HG03342 (cell line): ENCODE results near the gene OR56A1.
"Not testable (repeated sequence)": the region's sequence is repeated elsewhere in the genome, so short reads cannot be mapped to it uniquely, and the experiment has no call there.

Source experiments
- ATAC-seq: cut with Tn5 transposase; IDR thresholded peaks from one replicate; pipeline ENCODE4 v1.9.1; 2021; ENCODE audit warnings: mild to moderate bottlenecking, moderate library complexity; ENCODE audit not compliant: unreplicated experiment

Gene OR56A1

DNA sequence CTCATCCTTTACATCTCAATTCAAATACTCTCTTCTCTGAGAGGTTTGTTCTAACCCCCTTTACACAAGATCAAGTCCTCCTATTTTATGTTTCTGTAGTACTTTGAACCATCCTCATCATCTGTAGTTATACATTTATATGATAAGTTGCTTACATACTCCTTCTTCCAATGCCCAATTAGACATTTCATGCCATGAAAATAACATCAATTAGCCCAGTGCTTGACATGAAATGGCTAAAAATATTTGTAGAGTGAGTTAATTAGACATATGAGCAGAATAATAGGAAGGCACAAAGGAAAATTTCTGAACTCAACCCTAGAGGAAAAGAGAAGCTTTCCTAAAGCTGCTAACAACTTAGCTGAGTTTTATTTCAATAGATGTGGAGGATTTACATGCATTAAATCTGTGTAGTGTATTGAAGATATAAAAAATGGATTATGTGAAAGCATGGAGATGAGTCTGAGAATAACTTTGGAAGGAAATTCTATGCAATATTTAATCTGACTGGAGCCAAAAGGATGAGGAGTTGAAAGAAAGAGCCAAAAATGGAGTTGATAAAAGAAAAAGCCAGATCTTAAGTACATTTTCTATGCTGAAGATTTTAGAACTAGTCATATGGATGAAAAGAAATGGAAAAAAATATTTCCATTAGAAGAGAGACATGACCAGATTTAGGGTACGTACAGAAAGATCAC lies at the start of gene OR56A1:
OR56A1 (minus strand) TSS at position 51 of the 698 bp plus-strand sequence. CDS start 3,066 bp downstream, outside the sequence.
- no peak for ATAC-seq

DNA sequence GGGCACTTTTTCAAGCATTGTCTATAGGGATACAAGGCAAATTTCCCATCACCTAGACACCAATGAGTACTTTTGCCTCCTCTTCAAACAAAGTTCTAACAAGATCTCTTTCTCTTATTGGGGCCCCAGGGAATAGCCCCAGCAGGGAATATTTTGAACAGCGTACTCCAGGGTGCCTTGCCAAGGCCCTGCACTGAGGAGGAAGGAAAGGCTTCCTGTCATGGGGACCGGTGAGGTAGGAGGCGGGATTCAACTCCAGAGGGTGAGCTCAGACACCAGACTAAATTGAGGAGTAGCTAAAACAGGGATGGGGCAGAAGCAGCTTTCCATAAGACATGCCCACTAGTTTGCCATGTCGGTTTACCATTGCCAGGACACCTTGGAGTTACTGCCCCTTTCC lies 48.9 kb upstream of the OR56A1 start:
- no peak for ATAC-seq

DNA sequence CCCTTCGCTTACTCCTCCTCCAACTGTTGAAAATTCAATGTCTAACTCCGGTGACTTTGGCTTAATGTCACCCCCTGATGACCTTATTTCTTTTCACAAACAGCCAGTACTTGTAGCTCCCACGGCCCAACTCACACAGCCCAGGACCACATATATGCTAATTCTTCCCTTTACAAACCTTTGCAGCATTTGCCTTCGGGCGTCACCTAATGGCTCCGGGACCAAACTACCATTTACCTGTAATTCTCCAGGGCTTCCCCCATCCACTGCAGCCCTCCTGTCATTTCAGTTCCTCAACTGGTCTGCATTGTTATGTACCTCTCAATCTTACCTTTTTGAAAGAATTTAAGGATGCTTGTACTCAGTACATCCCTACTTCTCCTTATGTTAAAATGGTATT lies 47.2 kb upstream of the OR56A1 start:
- ATAC-seq = no peak

DNA sequence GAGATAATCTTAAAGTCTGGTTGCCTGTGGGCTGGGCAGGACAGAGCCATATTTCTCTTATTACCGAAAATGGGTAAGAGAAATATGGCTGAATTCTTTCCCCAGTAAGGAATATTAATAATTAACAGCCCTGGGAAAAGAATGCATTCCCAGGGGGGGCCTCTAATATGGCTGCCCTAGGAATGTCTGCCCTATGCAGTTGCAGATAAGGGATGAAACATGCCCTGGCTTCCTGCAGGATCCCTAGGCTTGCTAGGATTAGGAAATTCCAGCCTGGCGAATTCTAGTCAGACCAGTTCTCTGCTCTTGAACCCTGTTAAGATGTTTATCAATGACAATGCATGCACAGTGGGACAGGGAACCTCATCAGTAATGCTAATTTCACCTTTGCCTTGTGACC lies 45.9 kb upstream of the OR56A1 start:
- ATAC-seq = not testable (repeated sequence)

DNA sequence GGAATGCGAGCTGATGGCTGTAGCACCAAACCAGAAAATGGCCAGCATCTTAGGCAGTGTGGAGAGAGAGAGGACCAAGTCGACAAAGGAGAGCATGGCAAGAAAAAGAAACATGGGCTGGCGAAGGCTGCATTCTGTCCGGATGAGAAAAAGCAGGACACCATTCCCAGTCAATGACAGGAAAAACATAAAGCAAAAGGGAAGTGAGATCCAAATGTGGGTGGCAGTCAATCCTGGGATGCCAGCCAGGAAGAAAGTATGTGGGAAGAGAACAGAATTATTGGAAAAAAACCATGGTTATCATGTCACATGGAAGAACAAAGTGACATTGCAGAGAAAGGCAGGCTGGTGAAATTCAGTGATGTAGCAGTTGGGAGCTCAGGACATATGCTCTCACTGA lies 36.9 kb upstream of the OR56A1 start:
- no peak for ATAC-seq

DNA sequence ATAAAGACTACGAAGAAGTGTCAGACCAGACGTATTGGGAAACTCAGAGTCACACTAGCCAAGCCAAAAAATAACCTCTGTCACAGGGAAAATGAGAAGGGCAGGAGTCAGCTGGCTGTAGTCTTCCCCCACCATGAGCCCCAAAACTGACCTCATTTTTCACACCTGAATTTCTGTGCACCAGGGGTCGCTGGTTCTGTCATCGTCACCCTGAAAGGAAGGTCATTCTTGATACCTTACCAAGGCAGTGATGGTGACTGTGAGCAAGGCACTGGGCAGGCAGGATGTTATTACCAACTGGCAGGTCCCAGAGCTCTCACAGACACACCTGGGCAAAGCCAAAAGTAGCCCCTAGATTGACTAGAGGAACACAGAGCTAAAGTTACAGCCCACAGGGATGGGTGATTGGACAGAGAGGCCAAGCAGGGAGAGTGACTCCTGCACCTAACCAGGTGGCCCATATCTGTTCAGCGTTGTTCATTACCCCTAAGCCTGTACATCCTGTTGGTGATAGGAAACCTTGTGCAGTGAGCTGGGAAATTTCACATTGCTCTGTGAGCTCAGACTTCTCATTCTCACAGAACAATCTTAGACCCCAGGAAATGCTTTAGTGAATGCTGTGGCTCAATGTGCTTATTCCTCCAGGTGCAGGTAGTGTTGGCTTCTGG lies 32.3 kb upstream of the OR56A1 start:
- no peak for ATAC-seq

DNA sequence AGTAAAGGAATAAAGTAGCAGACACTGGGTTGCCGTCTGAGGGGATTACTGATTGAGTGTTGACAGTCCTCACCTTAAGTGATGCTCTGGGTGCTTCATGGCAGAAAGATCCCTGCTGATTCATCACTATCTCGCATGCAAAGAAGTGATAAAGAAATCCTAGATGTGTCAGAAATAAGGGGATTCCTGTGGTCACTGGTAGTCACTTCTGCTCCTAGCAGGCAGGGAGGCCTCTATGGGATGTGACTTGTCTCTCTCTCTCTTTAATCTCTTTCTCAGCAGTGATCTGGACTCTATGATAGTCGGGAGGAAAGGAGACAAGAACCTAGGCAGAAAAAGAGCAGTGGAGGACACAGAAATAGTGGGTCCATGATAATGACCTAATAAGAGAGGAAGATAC lies 30.9 kb upstream of the OR56A1 start:
- ATAC-seq = no peak

DNA sequence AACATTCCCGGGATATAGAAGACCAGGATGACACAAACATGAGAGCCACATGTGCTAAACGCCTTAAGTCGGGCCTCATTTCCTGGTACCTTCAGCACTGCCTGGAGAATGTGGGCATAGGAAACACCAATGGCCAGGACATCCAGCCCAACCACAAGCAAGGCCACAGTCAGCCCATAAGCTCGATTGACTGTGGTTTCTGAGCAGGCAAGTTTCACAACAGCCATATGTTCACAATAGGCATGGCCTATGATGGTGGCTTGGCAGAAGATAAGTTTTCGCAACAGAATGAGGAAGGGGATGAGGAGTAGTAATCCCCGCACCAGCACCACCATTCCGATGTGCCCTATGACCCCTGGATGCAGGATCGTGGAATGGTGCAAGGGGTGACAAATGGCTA lies 26.9 kb upstream of the OR56A1 start:
- ATAC-seq = no peak

DNA sequence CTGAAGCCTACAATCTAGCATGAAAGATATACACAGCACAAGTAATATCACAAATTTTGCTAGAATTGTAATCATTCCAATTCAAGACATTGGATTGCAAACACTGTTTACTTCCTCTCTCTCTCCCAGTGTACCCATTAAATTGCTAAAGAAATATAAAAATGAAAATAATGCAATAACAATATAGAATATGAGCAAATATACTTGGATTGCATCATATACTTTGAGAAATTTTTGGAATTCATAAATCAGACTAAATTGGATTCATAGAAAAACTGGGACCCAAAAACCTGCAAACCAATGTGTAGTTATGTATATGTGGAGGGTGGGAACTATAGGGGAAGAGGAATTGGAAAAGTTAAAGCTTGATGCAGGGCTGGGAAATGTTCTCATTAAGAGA lies 25.0 kb upstream of the OR56A1 start:
- no peak for ATAC-seq

DNA sequence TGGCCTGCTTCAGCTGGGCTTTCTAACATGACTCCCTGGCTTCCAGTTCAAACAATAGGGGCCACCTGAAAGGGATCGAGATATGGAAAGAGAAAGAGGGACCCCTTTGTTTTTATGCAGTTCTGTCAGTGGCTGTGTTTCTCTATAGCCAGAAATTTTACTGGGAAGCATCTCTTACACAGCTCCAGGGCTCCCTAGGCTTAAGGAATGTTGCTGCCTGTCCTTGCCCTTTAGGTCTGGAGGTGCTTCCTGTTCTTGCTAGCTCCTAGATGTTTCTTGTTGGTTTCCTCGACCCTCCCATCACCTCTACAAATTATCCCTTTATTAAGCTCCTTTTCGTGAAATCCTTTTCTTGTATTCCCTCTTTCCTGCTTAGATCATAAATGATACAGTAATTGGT lies 21.8 kb upstream of the OR56A1 start:
- ATAC-seq = no peak

DNA sequence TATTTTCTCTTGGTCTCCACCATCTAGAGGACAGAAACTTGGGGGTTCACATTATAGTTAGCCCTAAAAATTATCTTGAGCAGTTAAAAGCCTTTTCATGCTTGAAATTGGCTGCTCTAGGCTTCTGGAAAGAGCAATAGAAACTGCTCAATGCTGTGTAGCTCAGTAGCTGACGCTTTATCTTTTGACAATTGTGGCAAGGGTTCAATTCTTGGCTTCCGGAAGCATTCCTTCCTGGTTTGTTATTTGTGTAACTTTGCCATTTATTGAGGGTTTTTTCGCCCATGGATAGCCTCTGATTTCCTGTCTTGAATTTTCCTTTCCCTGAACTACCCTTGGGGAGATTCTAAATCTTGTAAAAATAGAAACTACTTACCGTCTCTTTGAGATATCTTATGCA lies 10.3 kb upstream of the OR56A1 start:
- no peak for ATAC-seq

- ATAC-seq = no peak
These were observed 3.1 kb downstream of the OR56A1 start for GRCh38 chr11:6027501-6027900.

GRCh38 chr11:6025056-6025455 lies 5.5 kb downstream of the OR56A1 start:
- no peak for ATAC-seq

DNA sequence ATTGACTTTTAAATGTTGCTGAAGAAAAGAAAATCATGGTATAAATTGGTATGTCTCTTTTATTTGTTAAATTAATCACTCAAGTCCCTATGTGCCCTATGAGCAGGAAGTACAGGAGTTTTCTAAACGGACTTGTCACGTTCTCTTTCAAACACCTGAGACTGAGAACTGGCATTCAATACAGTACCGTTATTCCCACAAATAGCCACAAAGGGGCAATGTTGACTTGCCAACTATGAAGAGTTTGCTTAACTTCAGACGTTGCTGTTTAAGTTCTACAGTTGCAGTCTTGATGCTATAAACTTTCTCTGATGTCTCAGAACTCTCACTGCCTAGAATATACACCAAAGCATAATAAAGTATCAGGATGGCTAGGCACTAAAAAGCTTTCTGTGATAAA lies 7.6 kb downstream of the OR56A1 start:
- ATAC-seq = peak; percentile 44

DNA sequence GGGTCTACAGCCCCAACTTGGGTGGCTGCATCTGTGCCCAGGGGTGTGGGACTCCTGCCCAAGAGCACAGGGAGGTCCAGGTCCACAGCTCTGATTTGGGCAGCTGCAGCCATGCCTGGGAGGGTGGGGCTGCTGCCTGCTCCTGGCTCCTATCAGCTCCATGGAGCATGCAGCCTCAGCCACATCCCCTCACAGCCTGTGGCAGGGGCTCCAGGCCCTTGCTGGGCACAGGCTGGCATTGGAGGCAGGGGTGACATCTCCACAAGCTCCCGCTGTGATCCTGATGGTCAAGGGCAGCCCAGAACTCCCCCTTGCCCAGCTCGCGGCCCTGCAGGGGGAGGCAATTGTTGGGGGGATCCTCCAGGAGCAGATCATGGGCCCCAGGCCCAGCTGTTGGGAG lies 17.5 kb downstream of the OR56A1 start:
- ATAC-seq = no peak

- no peak for ATAC-seq
These were observed 18.4 kb downstream of the OR56A1 start for GRCh38 chr11:6012035-6012668.

DNA sequence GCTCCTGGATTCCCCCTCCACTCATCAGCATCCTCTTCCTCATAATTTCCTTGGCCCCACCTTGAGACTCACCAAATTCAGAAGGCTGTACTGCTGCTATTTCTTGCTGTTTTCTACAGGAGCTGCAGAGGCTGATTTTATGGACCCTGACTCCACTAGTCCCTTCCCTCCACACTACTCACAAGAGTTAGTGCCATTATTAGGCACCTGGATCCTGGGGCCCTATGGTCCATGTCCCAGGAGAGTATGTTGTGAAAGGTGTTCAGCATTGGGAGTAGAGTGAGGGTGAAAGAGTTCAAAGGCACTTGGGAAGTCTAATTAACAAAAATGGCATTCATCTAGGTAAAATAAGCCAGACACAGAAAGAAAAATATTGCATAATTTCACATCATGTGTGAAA lies 23.7 kb downstream of the OR56A1 start, which contains the start of gene OR56A4:
OR56A4 (minus strand) TSS at position 101 of the 400 bp plus-strand sequence. CDS start 3,954 bp downstream, outside the sequence.
- no peak for ATAC-seq

- ATAC-seq = no peak
These were observed 24.2 kb downstream of the OR56A1 start for GRCh38 chr11:6006395-6006794.

GRCh38 chr11:6002202-6002699 lies 28.3 kb downstream of the OR56A1 start:
- no peak for ATAC-seq

DNA sequence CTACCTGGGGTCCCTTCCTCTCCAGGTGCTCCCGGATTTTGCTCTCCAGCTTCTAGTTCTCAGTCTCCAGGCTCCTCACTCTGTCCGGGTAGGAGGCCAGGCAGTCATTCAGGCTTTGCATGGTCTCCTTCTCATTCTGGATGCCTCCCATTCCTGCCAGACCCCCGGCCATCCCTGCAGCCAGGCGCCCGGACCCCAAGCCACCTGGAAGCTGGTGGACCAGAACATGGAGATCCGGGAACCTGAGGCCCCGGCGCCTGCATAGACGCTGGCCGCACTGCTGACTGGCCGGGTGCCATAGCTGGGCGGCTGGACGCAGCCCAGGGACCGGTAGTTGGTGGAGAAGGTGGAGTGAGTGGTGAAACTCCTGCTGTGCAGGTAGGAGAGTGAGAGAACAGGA lies 35.8 kb downstream of the OR56A1 start:
- no peak for ATAC-seq

- no peak for ATAC-seq
These were observed 37.8 kb downstream of the OR56A1 start for GRCh38 chr11:5992604-5993251.
